CD4-positive, CD25-positive, alpha-beta regulatory T cell (primary cell): ENCODE results near the gene LMNA. TPM values are rescaled to one million over a fixed set of nuclear protein-coding genes. Genes with fewer than 3 reads are reported as not detected.

ENCODE experiments used
- ATAC-seq, 2 donors: fragments of 150-1000 bp; cut with Tn5 transposase; one replicate each; pipeline ENCODE4 v1.10.0; 2021; ENCODE audit warnings: low read depth in 2 of 2, moderate number of reproducible peaks in 2 of 2, moderate library complexity in 1 of 2
- DNase-seq, 3 donors: peaks; one replicate each; pipeline versions ENCODE4 v3.0.0 to v3.0.0-alpha.2; 2012 to 2022; ENCODE audit warnings: mixed read lengths in 1 of 3
- H3K27ac ChIP-seq: one replicate; pipeline ENCODE4 v1.7.0; 2013; ENCODE audit warnings: mild to moderate bottlenecking, low read length; ENCODE audit not compliant: insufficient read depth, poor library complexity, severe bottlenecking
- H3K27me3 ChIP-seq: one replicate; pipeline ENCODE4 v1.7.0; 2013; ENCODE audit warnings: low read length; ENCODE audit not compliant: control insufficient read depth, insufficient read depth
- H3K36me3 ChIP-seq: one replicate; pipeline ENCODE4 v1.7.0; 2013; ENCODE audit warnings: mild to moderate bottlenecking, low read length, moderate library complexity; ENCODE audit not compliant: control insufficient read depth, insufficient read depth
- H3K4me1 ChIP-seq: 2 replicates; pipeline ENCODE4 v1.7.0; 2013; ENCODE audit warnings: mild to moderate bottlenecking, low read length; ENCODE audit not compliant: insufficient read depth, control insufficient read depth, poor library complexity, severe bottlenecking
- H3K4me3 ChIP-seq: one replicate; pipeline ENCODE4 v1.7.0; 2013; ENCODE audit warnings: low read depth, mild to moderate bottlenecking, low read length, moderate library complexity
- H3K9me3 ChIP-seq, 2 experiments: 1 replicate in 1 of 2; 2 replicates in 1 of 2; pipeline ENCODE4 v1.7.0; 2013; ENCODE audit warnings: low read length in 2 of 2, mild to moderate bottlenecking in 1 of 2, moderate library complexity in 1 of 2; ENCODE audit not compliant: control insufficient read depth in 2 of 2
- H3K27ac Mint-ChIP-seq, 3 donors: one replicate each; pipeline ENCODE4 v1.8.0; 2020 to 2022; ENCODE audit warnings: mild to moderate bottlenecking in 3 of 3, mixed read lengths in 3 of 3, moderate library complexity in 2 of 3
- H3K27me3 Mint-ChIP-seq: one replicate; pipeline ENCODE4 v1.8.0; 2022; ENCODE audit warnings: mild to moderate bottlenecking, mixed read lengths
- H3K36me3 Mint-ChIP-seq: one replicate; pipeline ENCODE4 v1.8.0; 2020; ENCODE audit warnings: mixed read lengths
- H3K4me1 Mint-ChIP-seq, 4 donors: one replicate each; pipeline ENCODE4 v1.8.0; 2020 to 2022; ENCODE audit warnings: mixed read lengths in 4 of 4, mild to moderate bottlenecking in 1 of 4
- H3K4me3 Mint-ChIP-seq, 4 donors: one replicate each; pipeline ENCODE4 v1.8.0; 2020 to 2022; ENCODE audit warnings: mild to moderate bottlenecking in 4 of 4, mixed read lengths in 4 of 4, moderate library complexity in 3 of 4
- H3K9me3 Mint-ChIP-seq, 7 donors: one replicate each; pipeline ENCODE4 v1.8.0; 2020 to 2022; ENCODE audit warnings: mixed read lengths in 7 of 7, mild to moderate bottlenecking in 3 of 7, moderate library complexity in 2 of 7
- polyA plus RNA-seq, 4 donors: library from polyadenylated mRNA; unstranded; fragments of 300-500 nt; fragmentation: Illumina TruSeq; gene quantifications; one replicate each; pipeline ENCODE4 v1.2.3, GENCODE V29; 2021
- total RNA-seq: library from RNA; stranded (reverse); gene quantifications from one replicate; pipeline ENCODE4 v1.2.3, GENCODE V29; 2022

The LMNA gene
- total and polyA plus RNA-seq, 5 donors from 2014 or later = 54.1 to 1,807 (median 95.6) TPM

DNA sequence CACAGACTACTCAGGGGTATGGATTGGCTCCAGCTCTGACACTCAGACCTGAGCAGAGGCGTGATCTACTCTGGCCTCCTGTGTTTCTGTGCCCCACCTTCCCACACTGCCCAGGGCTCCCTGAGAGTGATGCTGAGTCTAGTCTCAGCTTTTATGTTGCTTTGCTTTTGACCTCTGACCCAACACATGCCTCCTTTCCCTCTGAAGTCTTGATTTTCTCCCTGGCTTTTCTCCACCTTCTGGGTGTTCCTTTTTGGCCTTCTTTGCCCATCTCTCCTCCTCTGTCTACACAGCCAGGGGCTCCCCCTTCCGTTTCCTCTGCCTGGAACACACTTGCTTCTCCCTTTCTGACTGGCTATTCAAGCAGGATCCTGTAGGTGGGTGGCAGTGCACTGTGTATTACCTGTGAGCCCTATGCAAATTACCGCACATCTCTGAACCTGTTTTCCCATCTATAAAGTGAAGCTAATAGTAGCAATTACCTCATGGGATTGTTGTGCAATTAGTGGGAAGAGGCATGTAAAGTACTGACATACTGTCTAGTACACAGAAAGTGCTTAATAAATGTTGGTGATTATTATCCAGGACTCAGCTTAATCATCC, 18.5 kb upstream of the LMNA start:
- peak overlapping the region; percentile 43 for H3K4me3 ChIP-seq
- H3K9me3 ChIP-seq = no peaks in the 10 kb centered on the region
- H3K36me3 ChIP-seq = no peaks in the 10 kb centered on the region
- ATAC-seq = no peak
- Mint-ChIP-seq H3K36me3 (no peaks in the 10 kb centered on the region), H3K4me1 (peaks cover 17 to 38% (median 30%) of the 10 kb centered on the region in 4 donors), H3K9me3 (peaks cover 0 to 2% (median 0%) of the 10 kb centered on the region in 7 donors), H3K4me3 (peak overlapping the region in 2 of 4 donors; percentile 64 to 83), H3K27ac (peak overlapping the region; percentile 9 to 98 (median 86)), H3K27me3 (peaks cover 6% of the 10 kb centered on the region)
- DNase-seq = no peak
- H3K27me3 ChIP-seq = no peaks in the 10 kb centered on the region
- H3K27ac ChIP-seq = peak overlapping the region; percentile 90
- H3K4me1 ChIP-seq = peaks cover 19% of the 10 kb centered on the region

DNA sequence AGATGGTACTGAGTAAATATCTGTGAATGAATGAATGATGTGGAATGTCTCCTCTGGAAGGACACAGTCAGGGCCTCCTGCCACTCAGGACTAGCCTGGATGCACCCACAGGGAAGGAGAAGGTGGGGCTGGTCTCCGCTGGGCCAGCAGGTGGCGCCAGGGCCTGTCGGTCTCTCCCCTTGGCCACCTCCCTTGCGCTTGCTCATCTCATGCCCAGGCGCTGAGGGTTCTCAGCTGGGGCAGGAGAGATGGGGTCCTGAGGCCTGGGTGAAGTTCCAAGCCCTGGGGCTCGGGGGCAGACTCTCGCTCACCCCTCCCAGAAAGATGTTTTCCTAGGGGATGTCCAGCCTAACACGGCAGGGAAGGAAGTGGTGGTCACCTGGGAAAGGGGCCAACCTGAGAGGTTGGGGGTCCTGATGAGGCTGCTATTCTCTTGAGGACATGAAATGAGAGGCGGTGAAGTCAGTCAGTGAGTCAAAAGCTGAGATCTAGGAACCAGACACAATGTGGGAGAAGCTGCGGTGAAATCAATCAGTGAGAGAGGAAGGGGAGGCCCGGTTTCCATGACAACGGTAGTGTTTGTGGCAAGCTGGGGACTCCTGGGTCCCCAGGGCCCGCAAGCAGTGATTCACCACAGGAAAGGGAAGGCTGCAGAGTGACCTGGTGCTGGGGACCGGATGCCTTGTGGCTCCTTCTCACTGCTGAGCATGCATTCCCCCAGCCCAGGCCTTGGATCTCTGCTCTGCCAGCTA, 17.7 kb upstream of the LMNA start:
- H3K27ac Mint-ChIP-seq = peak overlapping the region; percentile 86 to 98 (median 96)
- H3K27me3 Mint-ChIP-seq = peaks cover 6% of the 10 kb centered on the region
- peaks cover 0 to 2% (median 0%) of the 10 kb centered on the region in 7 donors for H3K9me3 Mint-ChIP-seq
- Histone ChIP-seq H3K27ac (peak overlapping the region; percentile 90), H3K27me3 (no peaks in the 10 kb centered on the region), H3K4me3 (peak overlapping the region; percentile 43), H3K4me1 (peaks cover 19% of the 10 kb centered on the region), H3K9me3 (no peaks in the 10 kb centered on the region), H3K36me3 (no peaks in the 10 kb centered on the region)
- peaks cover 17 to 38% (median 30%) of the 10 kb centered on the region in 4 donors for H3K4me1 Mint-ChIP-seq
- ATAC-seq = peak; percentile 83 to 85
- DNase-seq = peak; percentile 84 to 85 (median 84)
- H3K36me3 Mint-ChIP-seq = no peaks in the 10 kb centered on the region
- H3K4me3 Mint-ChIP-seq = peak overlapping the region; percentile 76 to 86 (median 82)

GRCh38 chr1:156097499-156098178, 16.9 kb upstream of the LMNA start:
- Mint-ChIP-seq H3K27ac (peak overlapping the region; percentile 86 to 98 (median 96)), H3K27me3 (peaks cover 6% of the 10 kb centered on the region)
- DNase-seq = no peak

DNA sequence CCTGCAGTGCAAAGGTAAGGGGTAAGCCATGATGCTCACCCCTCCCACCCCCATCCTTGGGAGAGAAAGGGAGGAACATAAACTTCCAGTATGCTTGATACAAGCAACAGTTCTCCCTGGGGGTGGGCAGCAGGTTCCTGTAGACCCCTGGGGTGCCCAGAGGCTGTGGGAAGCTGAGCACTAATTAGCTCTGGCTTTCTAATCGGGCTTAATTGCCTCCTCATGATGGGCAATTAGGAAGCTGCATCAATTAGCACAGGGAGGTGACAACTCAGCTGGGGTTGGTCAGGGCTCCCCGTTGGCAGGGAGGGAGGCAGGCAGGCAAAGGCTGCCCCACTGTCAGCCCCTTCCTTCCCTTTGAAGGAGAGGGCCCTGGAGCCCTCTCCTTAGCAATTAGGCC, 15.7 kb upstream of the LMNA start:
- peaks cover 17 to 48% (median 33%) of the 10 kb centered on the region in 4 donors for H3K4me1 Mint-ChIP-seq
- peak overlapping the region; percentile 86 to 98 (median 95) for H3K27ac Mint-ChIP-seq
- H3K9me3 ChIP-seq = no peaks in the 10 kb centered on the region
- ATAC-seq (no peak), DNase-seq (no peak)
- H3K4me3 ChIP-seq = no peak overlapping the region
- no peaks in the 10 kb centered on the region for H3K36me3 ChIP-seq
- H3K27me3 Mint-ChIP-seq = peaks cover 6% of the 10 kb centered on the region
- H3K27me3 ChIP-seq = no peaks in the 10 kb centered on the region
- H3K4me1 ChIP-seq = peaks cover 29% of the 10 kb centered on the region
- H3K36me3 Mint-ChIP-seq = no peaks in the 10 kb centered on the region
- no peak overlapping the region for H3K4me3 Mint-ChIP-seq
- H3K27ac ChIP-seq = peak overlapping the region; percentile 90
- H3K9me3 Mint-ChIP-seq = peaks cover 0 to 2% (median 0%) of the 10 kb centered on the region in 7 donors

More at GRCh38 chr1:156097499-156098178, 16.9 kb upstream of the LMNA start:
- Histone ChIP-seq H3K9me3 (no peaks in the 10 kb centered on the region), H3K27ac (peak overlapping the region; percentile 90), H3K36me3 (no peaks in the 10 kb centered on the region), H3K4me3 (no peak overlapping the region), H3K4me1 (peaks cover 19% of the 10 kb centered on the region), H3K27me3 (no peaks in the 10 kb centered on the region)
- Mint-ChIP-seq H3K9me3 (peaks cover 0 to 2% (median 0%) of the 10 kb centered on the region in 7 donors), H3K4me1 (peaks cover 17 to 38% (median 30%) of the 10 kb centered on the region in 4 donors), H3K4me3 (peak overlapping the region in 1 of 4 donors; percentile 86), H3K36me3 (no peaks in the 10 kb centered on the region)
- no peak for ATAC-seq

- no peak for ATAC-seq
- no peaks in the 10 kb centered on the region for H3K36me3 Mint-ChIP-seq
- peaks cover 17 to 53% (median 37%) of the 10 kb centered on the region in 4 donors for H3K4me1 Mint-ChIP-seq
These were observed 15.2 kb upstream of the LMNA start for GRCh38 chr1:156099282-156099681.

GRCh38 chr1:156100205-156100995, 14.1 kb upstream of the LMNA start:
- no peaks in the 10 kb centered on the region for H3K36me3 ChIP-seq
- DNase-seq = no peak
- H3K27ac Mint-ChIP-seq = peak overlapping the region in 2 of 3 donors; percentile 70 to 88
- no peaks in the 10 kb centered on the region for H3K27me3 ChIP-seq
- no peaks in the 10 kb centered on the region for H3K36me3 Mint-ChIP-seq
- H3K9me3 ChIP-seq = no peaks in the 10 kb centered on the region
- H3K9me3 Mint-ChIP-seq = peaks cover 0 to 5% (median 0%) of the 10 kb centered on the region in 7 donors
- peaks cover 17 to 62% (median 42%) of the 10 kb centered on the region in 4 donors for H3K4me1 Mint-ChIP-seq
- H3K4me1 ChIP-seq = peaks cover 46% of the 10 kb centered on the region
- no peak for ATAC-seq
- H3K27me3 Mint-ChIP-seq = peaks cover 6% of the 10 kb centered on the region
- no peak overlapping the region for H3K4me3 ChIP-seq
- H3K4me3 Mint-ChIP-seq = no peak overlapping the region
- H3K27ac ChIP-seq = no peak overlapping the region

More at GRCh38 chr1:156099282-156099681, 15.2 kb upstream of the LMNA start:
- DNase-seq = no peak
- Histone ChIP-seq H3K27ac (peak overlapping the region; percentile 3), H3K4me3 (no peak overlapping the region), H3K27me3 (no peaks in the 10 kb centered on the region), H3K36me3 (no peaks in the 10 kb centered on the region), H3K9me3 (no peaks in the 10 kb centered on the region), H3K4me1 (peaks cover 34% of the 10 kb centered on the region)
- peak overlapping the region in 2 of 3 donors; percentile 70 to 86 for H3K27ac Mint-ChIP-seq
- peaks cover 6% of the 10 kb centered on the region for H3K27me3 Mint-ChIP-seq
- peaks cover 0 to 3% (median 0%) of the 10 kb centered on the region in 7 donors for H3K9me3 Mint-ChIP-seq
- H3K4me3 Mint-ChIP-seq = no peak overlapping the region

GRCh38 chr1:156101880-156102279, 12.6 kb upstream of the LMNA start:
- Histone ChIP-seq H3K36me3 (no peaks in the 10 kb centered on the region), H3K27me3 (no peaks in the 10 kb centered on the region), H3K27ac (no peak overlapping the region), H3K4me1 (peaks cover 43% of the 10 kb centered on the region), H3K4me3 (no peak overlapping the region), H3K9me3 (no peaks in the 10 kb centered on the region)
- ATAC-seq (no peak), DNase-seq (no peak)
- Mint-ChIP-seq H3K36me3 (no peaks in the 10 kb centered on the region), H3K27me3 (peaks cover 9% of the 10 kb centered on the region), H3K9me3 (peaks cover 0 to 5% (median 0%) of the 10 kb centered on the region in 7 donors), H3K27ac (peak overlapping the region in 2 of 3 donors; percentile 44 to 70), H3K4me1 (peaks cover 9 to 63% (median 41%) of the 10 kb centered on the region in 4 donors), H3K4me3 (peak overlapping the region in 2 of 4 donors; percentile 19 to 61)
